Occipital lobe (tissue), 2 donors: ENCODE data around the gene RRAGC. TPM values are rescaled to one million over a fixed set of nuclear protein-coding genes. Genes with fewer than 3 reads are reported as not detected.

Experiments used
- DNase-seq: peaks from one replicate; lab custom pipeline; 2025; lab: John Stamatoyannopoulos, UW
- total RNA-seq: library from RNA; depleted of rRNA; stranded (reverse); fragments of >200 nt; gene quantifications from one replicate; pipeline ENCODE4 v1.2.3, GENCODE V29; 2014

RRAGC gene
- 19.0 TPM for total RNA-seq

- DNase-seq, result peak; percentile 99
Observed at GRCh38 chr1:38859561-38860453, at the start of gene RRAGC. Gene RRAGC (minus strand): TSS chr1:38859772. CDS start chr1:38859646, 126 bp downstream.

GRCh38 chr1:38908821-38909220 is 49.2 kb upstream of the RRAGC start:
- no peak for DNase-seq

GRCh38 chr1:38905985-38906384 is 46.4 kb upstream of the RRAGC start:
- DNase-seq, result no peak

GRCh38 chr1:38899560-38899959 is 40.0 kb upstream of the RRAGC start:
- DNase-seq, result no peak

GRCh38 chr1:38898653-38899230 is 39.2 kb upstream of the RRAGC start:
- DNase-seq, result no peak

- DNase-seq, result no peak
Observed at GRCh38 chr1:38896169-38896568, 36.6 kb upstream of the RRAGC start.

- no peak for DNase-seq
Observed at GRCh38 chr1:38892976-38893375, 33.4 kb upstream of the RRAGC start.

- DNase-seq, result no peak
Observed at GRCh38 chr1:38891753-38892152, 32.2 kb upstream of the RRAGC start.

GRCh38 chr1:38889589-38889988 is 30.0 kb upstream of the RRAGC start:
- no peak for DNase-seq

- DNase-seq, result no peak
Observed at GRCh38 chr1:38888423-38889333, 29.1 kb upstream of the RRAGC start.

GRCh38 chr1:38885092-38885491 is 25.5 kb upstream of the RRAGC start:
- no peak for DNase-seq

GRCh38 chr1:38881487-38881886 is 21.9 kb upstream of the RRAGC start, which contains the start of gene GJA9:
Gene GJA9 (minus strand): TSS chr1:38881587. CDS start chr1:38876098, 5,489 bp downstream.
- no peak for DNase-seq

GRCh38 chr1:38875811-38876210 is 16.2 kb upstream of the RRAGC start:
- no peak for DNase-seq

GRCh38 chr1:38873027-38873969 is 13.7 kb upstream of the RRAGC start, which contains the start of gene MYCBP:
Gene MYCBP (minus strand): TSS chr1:38873348. CDS start chr1:38873305, 43 bp downstream.
- peak; percentile 94 for DNase-seq

GRCh38 chr1:38872401-38873026 is 12.9 kb upstream of the RRAGC start:
- no peak for DNase-seq

- DNase-seq, result no peak
Observed at GRCh38 chr1:38870996-38871395, 11.4 kb upstream of the RRAGC start.

- DNase-seq, result no peak
Observed at GRCh38 chr1:38867208-38867607, 7.6 kb upstream of the RRAGC start.

- no peak for DNase-seq
Observed at GRCh38 chr1:38865112-38865715, 5.6 kb upstream of the RRAGC start.

GRCh38 chr1:38860454-38860795 is 853 bp upstream of the RRAGC start:
- no peak for DNase-seq
